NT2/D1 (cell line): ENCODE results near the gene DDC.

ENCODE experiments used
- DNase-seq: peaks from one replicate; pipeline ENCODE4 v3.0.0-alpha.2; 2011; ENCODE audit warnings: low read depth, low spot score
- H3K27me3 ChIP-seq: 2 replicates; pipeline ENCODE4 v1.6.0; 2011; ENCODE audit warnings: mild to moderate bottlenecking; ENCODE audit not compliant: insufficient read length, insufficient read depth
- H3K36me3 ChIP-seq: 2 replicates; pipeline ENCODE4 v1.6.1; 2011; ENCODE audit warnings: mild to moderate bottlenecking, low read length, mixed read lengths; ENCODE audit not compliant: insufficient read depth, insufficient read length
- H3K4me1 ChIP-seq: 2 replicates; pipeline ENCODE4 v1.5.1; 2011; ENCODE audit not compliant: insufficient read depth, insufficient read length
- H3K4me3 ChIP-seq: 2 replicates; pipeline ENCODE4 v1.5.1; 2011; ENCODE audit warnings: low read depth; ENCODE audit not compliant: insufficient read length
- H3K9ac ChIP-seq: 2 replicates; pipeline ENCODE4 v1.6.0; 2011; ENCODE audit warnings: low read depth; ENCODE audit not compliant: insufficient read length
- H3K9me3 ChIP-seq: 2 replicates; pipeline ENCODE4 v1.5.1; 2011; ENCODE audit warnings: mild to moderate bottlenecking, low read length; ENCODE audit not compliant: insufficient read depth
- SUZ12 ChIP-seq: IDR thresholded peaks from 2 replicates; pipeline ENCODE4 v1.6.1; 2011; ENCODE audit not compliant: insufficient read length, insufficient read depth; ENCODE audit errors: extremely low read depth
- YY1 ChIP-seq: IDR thresholded peaks from 2 replicates; pipeline ENCODE4 v1.6.1; 2011; ENCODE audit not compliant: insufficient read length, insufficient read depth
- ZNF274 ChIP-seq: IDR thresholded peaks from 2 replicates; pipeline ENCODE4 v1.6.1; 2011; ENCODE audit warnings: mild to moderate bottlenecking, low read depth, low read length

The DDC gene

GRCh38 chr7:50564640-50565558, at the start of gene DDC:
Gene DDC, minus strand, starts transcription at chr7:50565405. Its CDS starts 21,320 bp downstream, at chr7:50544085.
- no peaks in the 10 kb centered on the region for H3K27me3 ChIP-seq
- no peak within 1 kb of the TSS for H3K9ac ChIP-seq
- no peak within 1 kb of the TSS for H3K4me3 ChIP-seq
- H3K9me3 ChIP-seq, result no peaks in the 10 kb centered on the region
- H3K36me3 ChIP-seq, result no peaks in the 10 kb centered on the region
- TF ChIP-seq ZNF274, result no peak
- no peak for TF ChIP-seq SUZ12
- TF ChIP-seq YY1, result no peak
- H3K4me1 ChIP-seq, result peaks cover 16% of the 10 kb centered on the region
- DNase-seq, result no peak

- H3K9ac ChIP-seq, result no peak overlapping the region
- TF ChIP-seq ZNF274 (no peak), YY1 (no peak), SUZ12 (no peak)
- peaks cover 86% of the 10 kb centered on the region for H3K36me3 ChIP-seq
- H3K4me1 ChIP-seq, result no peaks in the 10 kb centered on the region
- H3K4me3 ChIP-seq, result no peak overlapping the region
- no peaks in the 10 kb centered on the region for H3K27me3 ChIP-seq
- no peak for DNase-seq
- H3K9me3 ChIP-seq, result no peaks in the 10 kb centered on the region
Observed at GRCh38 chr7:50613473-50613872, 48.3 kb upstream of the DDC start.

GRCh38 chr7:50612704-50613103, 47.5 kb upstream of the DDC start:
- Histone ChIP-seq H3K9ac (no peak overlapping the region), H3K9me3 (no peaks in the 10 kb centered on the region), H3K27me3 (no peaks in the 10 kb centered on the region), H3K4me1 (no peaks in the 10 kb centered on the region), H3K36me3 (peaks cover 79% of the 10 kb centered on the region), H3K4me3 (no peak overlapping the region)
- DNase-seq, result no peak
- no peak for TF ChIP-seq YY1
- TF ChIP-seq ZNF274, result no peak
- no peak for TF ChIP-seq SUZ12

- Histone ChIP-seq H3K36me3 (peaks cover 72% of the 10 kb centered on the region), H3K4me1 (no peaks in the 10 kb centered on the region), H3K9ac (no peak overlapping the region), H3K9me3 (no peaks in the 10 kb centered on the region), H3K27me3 (no peaks in the 10 kb centered on the region), H3K4me3 (no peak overlapping the region)
- DNase-seq, result no peak
- TF ChIP-seq SUZ12 (no peak), ZNF274 (no peak), YY1 (no peak)
Observed at GRCh38 chr7:50610521-50611277, 45.5 kb upstream of the DDC start.

- Histone ChIP-seq H3K9ac (no peak overlapping the region), H3K9me3 (no peaks in the 10 kb centered on the region), H3K4me1 (no peaks in the 10 kb centered on the region), H3K27me3 (no peaks in the 10 kb centered on the region), H3K36me3 (peaks cover 72% of the 10 kb centered on the region), H3K4me3 (no peak overlapping the region)
- no peak for DNase-seq
- TF ChIP-seq SUZ12, result no peak
- TF ChIP-seq ZNF274, result no peak
- TF ChIP-seq YY1, result no peak
Observed at GRCh38 chr7:50608196-50608906, 43.1 kb upstream of the DDC start.

- H3K4me1 ChIP-seq, result no peaks in the 10 kb centered on the region
- peaks cover 72% of the 10 kb centered on the region for H3K36me3 ChIP-seq
- no peaks in the 10 kb centered on the region for H3K27me3 ChIP-seq
- no peak overlapping the region for H3K4me3 ChIP-seq
- TF ChIP-seq ZNF274, result no peak
- no peak for TF ChIP-seq YY1
- no peak for TF ChIP-seq SUZ12
- no peak for DNase-seq
- no peak overlapping the region for H3K9ac ChIP-seq
- no peaks in the 10 kb centered on the region for H3K9me3 ChIP-seq
Observed at GRCh38 chr7:50607524-50608125, 42.4 kb upstream of the DDC start.
